H1 (cell line): ENCODE data around the gene ATP6V0A1. TPM values are rescaled to one million over a fixed set of nuclear protein-coding genes. Genes with fewer than 3 reads are reported as not detected.

ENCODE experiments used
- ASH2L ChIP-seq: fragments of 200-600, 300-600 bp; sonication (generic); IDR thresholded peaks from one replicate; pipeline ENCODE4 v1.7.1; 2017; ENCODE audit warnings: low read length
- ATF2 ChIP-seq: IDR thresholded peaks from 2 replicates; pipeline ENCODE4 v1.6.1; 2012; ENCODE audit warnings: low read length, inconsistent platforms
- BCL11A ChIP-seq, 2 experiments: IDR thresholded peaks; one replicate each; pipeline ENCODE4 v1.6.1; 2011; ENCODE audit warnings: low read depth in 2 of 2, low read length in 2 of 2, mild to moderate bottlenecking in 2 of 2
- CHD7 ChIP-seq: fragments of 300-600 bp; sonication (generic); IDR thresholded peaks from 2 replicates; pipeline ENCODE4 v1.7.1; 2012; ENCODE audit warnings: low read length, moderate library complexity, mild to moderate bottlenecking, inconsistent platforms; ENCODE audit not compliant: insufficient replicate concordance
- EGR1 ChIP-seq: IDR thresholded peaks from 2 replicates; pipeline ENCODE4 v1.6.1; 2011; ENCODE audit warnings: low read depth, low read length, borderline replicate concordance
- HDAC6 ChIP-seq: IDR thresholded peaks from one replicate; pipeline ENCODE4 v1.7.1; 2012; ENCODE audit warnings: low read depth, mild to moderate bottlenecking, inconsistent platforms, low read length, moderate library complexity
- NANOG ChIP-seq: IDR thresholded peaks from 2 replicates; pipeline ENCODE4 v1.6.1; 2011; ENCODE audit warnings: low read length, low read depth, mild to moderate bottlenecking, inconsistent platforms; ENCODE audit not compliant: insufficient read depth, poor library complexity, severe bottlenecking
- SIRT6 ChIP-seq: IDR thresholded peaks from one replicate; pipeline ENCODE4 v1.7.1; 2012; ENCODE audit warnings: low read length, inconsistent platforms
- TBP ChIP-seq: IDR thresholded peaks from 2 replicates; pipeline ENCODE4 v1.6.1; 2011; ENCODE audit warnings: low read depth, low read length, improper control_type of control experiment
- polyA plus RNA-seq, 7 experiments: library from polyadenylated mRNA; depleted of rRNA in 3 of 7; stranded (reverse) in 5 of 7; unstranded in 2 of 7; fragments of >200 nt in 5 of 7; fragments of 200-250 nt in 2 of 7; gene quantifications; 1 replicate in 5 of 7; 2 replicates in 1 of 7; 4 replicates in 1 of 7; pipeline versions ENCODE4 v1.2.1 to v1.2.3, GENCODE V29; 2011 to 2013; ENCODE audit warnings: missing spikeins in 2 of 7, mixed read lengths in 2 of 7
- total RNA-seq: library from RNA; stranded (reverse); fragmentation: NEBNext Ultra II Directional; extraction: Animal tissue kit (Norgen Biotek cat#: 25700); gene quantifications from 2 replicates; pipeline ENCODE4 v1.2.1, GENCODE V29; 2021

Gene ATP6V0A1
- total and polyA plus RNA-seq, 2 of the 8 experiments (the other 6 are each of a cell fraction or from before 2014, with no cell fraction given) = 55.3 to 63.4 TPM

GRCh38 chr17:42429726-42430447 lies 28.8 kb upstream of the ATP6V0A1 start (continued):
- TF ChIP-seq HDAC6 = no peak
- no peak for TF ChIP-seq ASH2L
- TF ChIP-seq EGR1 = no peak
- no peak for TF ChIP-seq BCL11A (IDR thresholded peaks at IDR 0.05; ENCODE audit: low read depth in 2 of 2, low read length in 2 of 2)
- no peak for TF ChIP-seq SIRT6
- no peak for TF ChIP-seq TBP
- TF ChIP-seq CHD7 = no peak
- TF ChIP-seq NANOG = no peak
- TF ChIP-seq ATF2 = no peak
